Mesendoderm (in vitro differentiated cells): Measurements from ENCODE around the gene SLC8B1.

Source experiments
- DNase-seq: peaks from one replicate; pipeline ENCODE4 v3.0.0; 2013
- H2AK5ac ChIP-seq: 2 replicates; pipeline ENCODE4 v1.6.1; 2013; ENCODE audit warnings: low read length, inconsistent platforms
- H2BK120ac ChIP-seq: 2 replicates; pipeline ENCODE4 v1.6.1; 2013; ENCODE audit warnings: low read depth, mild to moderate bottlenecking, low read length, moderate library complexity, mixed read lengths
- H2BK15ac ChIP-seq: replicated peaks from 2 replicates; pipeline ENCODE4 v1.6.1; 2013; ENCODE audit warnings: low read depth, mild to moderate bottlenecking, moderate library complexity
- H2BK5ac ChIP-seq: 2 replicates; pipeline ENCODE4 v1.6.1; 2013; ENCODE audit warnings: low read length, inconsistent platforms
- H3K18ac ChIP-seq: 2 replicates; pipeline ENCODE4 v1.6.1; 2013; ENCODE audit warnings: mild to moderate bottlenecking, low read length, mixed read lengths
- H3K23ac ChIP-seq: one replicate; pipeline ENCODE4 v1.6.1; 2013; ENCODE audit warnings: low read length
- H3K27ac ChIP-seq: 2 replicates; pipeline ENCODE4 v1.5.1; 2013; ENCODE audit warnings: low read depth, mild to moderate bottlenecking, inconsistent platforms, low read length, moderate library complexity
- H3K27me3 ChIP-seq: 2 replicates; pipeline ENCODE4 v1.6.1; 2013; ENCODE audit warnings: low read length, control low read depth, mild to moderate bottlenecking, inconsistent platforms; ENCODE audit not compliant: insufficient read depth, poor library complexity
- H3K36me3 ChIP-seq: 2 replicates; pipeline ENCODE4 v1.6.1; 2013; ENCODE audit warnings: low read length, inconsistent platforms; ENCODE audit not compliant: control insufficient read depth, insufficient read depth
- H3K4ac ChIP-seq: one replicate; pipeline ENCODE4 v1.6.1; 2013; ENCODE audit warnings: low read depth, mild to moderate bottlenecking, low read length, moderate library complexity
- H3K4me1 ChIP-seq: 2 replicates; pipeline ENCODE4 v1.6.1; 2013; ENCODE audit warnings: low read depth, low read length, inconsistent platforms; ENCODE audit not compliant: control insufficient read depth
- H3K4me2 ChIP-seq: 2 replicates; pipeline ENCODE4 v1.6.1; 2013; ENCODE audit warnings: low read length
- H3K4me3 ChIP-seq: 2 replicates; pipeline ENCODE4 v1.5.1; 2013; ENCODE audit warnings: mild to moderate bottlenecking, low read length
- H3K56ac ChIP-seq: one replicate; pipeline ENCODE4 v1.6.1; 2013; ENCODE audit warnings: low read length
- H3K79me1 ChIP-seq: 2 replicates; pipeline ENCODE4 v1.6.1; 2013; ENCODE audit warnings: low read length, inconsistent platforms
- H3K79me2 ChIP-seq: 2 replicates; pipeline ENCODE4 v1.6.1; 2013; ENCODE audit warnings: mild to moderate bottlenecking, low read length; ENCODE audit not compliant: control insufficient read depth, insufficient read depth
- H3K9ac ChIP-seq: 2 replicates; pipeline ENCODE4 v1.6.1; 2013; ENCODE audit warnings: low read length, inconsistent platforms
- H4K5ac ChIP-seq: one replicate; pipeline ENCODE4 v1.6.1; 2013; ENCODE audit warnings: low read length
- H4K8ac ChIP-seq: one replicate; pipeline ENCODE4 v1.6.1; 2013; ENCODE audit warnings: low read depth, mild to moderate bottlenecking, control low read depth, low read length, moderate library complexity
- WGBS: extraction: QIAGEN DNeasy Blood & Tissue Kit; methylation state at CpG from one replicate; pipeline ENCODE4 v1.1.7; 2013; ENCODE audit warnings: low lambda C conversion rate, missing lambda C conversion rate; ENCODE audit not compliant: insufficient coverage; ENCODE audit errors: extremely low coverage; 5-methylcytosine and 5-hydroxymethylcytosine counted together

The SLC8B1 gene

GRCh38 chr12:113351089-113351488 lies 16.2 kb upstream of the SLC8B1 start:
- no peaks in the 10 kb centered on the region for H3K27me3 ChIP-seq
- no peak overlapping the region for H3K4ac ChIP-seq
- H2BK15ac ChIP-seq = no peak overlapping the region
- H2BK120ac ChIP-seq = no peak overlapping the region
- H3K23ac ChIP-seq = no peak overlapping the region
- H3K4me1 ChIP-seq = no peaks in the 10 kb centered on the region
- no peak overlapping the region for H3K9ac ChIP-seq
- H3K4me3 ChIP-seq = no peak overlapping the region
- no peak overlapping the region for H3K4me2 ChIP-seq
- H3K36me3 ChIP-seq = no peaks in the 10 kb centered on the region
- H4K8ac ChIP-seq = no peak overlapping the region
- H2AK5ac ChIP-seq = no peak overlapping the region
- H3K27ac ChIP-seq = no peak overlapping the region
- H3K79me1 ChIP-seq = no peaks in the 10 kb centered on the region
- H4K5ac ChIP-seq = no peak overlapping the region
- H2BK5ac ChIP-seq = no peak overlapping the region
- no peak for DNase-seq
- H3K79me2 ChIP-seq = no peaks in the 10 kb centered on the region
- H3K56ac ChIP-seq = no peak overlapping the region
- H3K18ac ChIP-seq = no peak overlapping the region

GRCh38 chr12:113348849-113349536 lies 14.1 kb upstream of the SLC8B1 start:
- no peak overlapping the region for H3K4ac ChIP-seq
- H3K9ac ChIP-seq = peak overlapping the region; percentile 6
- H3K23ac ChIP-seq = no peak overlapping the region
- H3K56ac ChIP-seq = peak overlapping the region; percentile 61
- H3K4me3 ChIP-seq = no peak overlapping the region
- H3K4me2 ChIP-seq = peak overlapping the region; percentile 3
- no peak overlapping the region for H2BK5ac ChIP-seq
- peak; percentile 75 for DNase-seq
- no peak overlapping the region for H2BK120ac ChIP-seq
- H3K79me2 ChIP-seq = no peaks in the 10 kb centered on the region
- no peaks in the 10 kb centered on the region for H3K79me1 ChIP-seq
- H4K5ac ChIP-seq = no peak overlapping the region
- no peak overlapping the region for H2AK5ac ChIP-seq
- H3K27ac ChIP-seq = no peak overlapping the region
- no peak overlapping the region for H4K8ac ChIP-seq
- no CpG with 5 or more reads among the region's 19 CpGs for WGBS
- no peaks in the 10 kb centered on the region for H3K36me3 ChIP-seq
- H3K4me1 ChIP-seq = no peaks in the 10 kb centered on the region
- no peak overlapping the region for H3K18ac ChIP-seq
- no peak overlapping the region for H2BK15ac ChIP-seq
- H3K27me3 ChIP-seq = no peaks in the 10 kb centered on the region

- Histone ChIP-seq H4K5ac (no peak overlapping the region), H3K4me3 (no peak overlapping the region), H3K4ac (no peak overlapping the region), H3K56ac (no peak overlapping the region), H2BK5ac (no peak overlapping the region), H3K79me1 (no peaks in the 10 kb centered on the region), H4K8ac (no peak overlapping the region), H2BK15ac (no peak overlapping the region), H3K36me3 (no peaks in the 10 kb centered on the region), H3K79me2 (no peaks in the 10 kb centered on the region), H3K18ac (no peak overlapping the region), H3K9ac (no peak overlapping the region), H3K4me1 (no peaks in the 10 kb centered on the region), H3K27me3 (no peaks in the 10 kb centered on the region), H3K4me2 (no peak overlapping the region), H2AK5ac (no peak overlapping the region), H3K27ac (no peak overlapping the region), H3K23ac (no peak overlapping the region), H2BK120ac (no peak overlapping the region)
- WGBS = no CpG with 5 or more reads among the region's 2 CpGs
- DNase-seq = no peak
These were observed 13.0 kb upstream of the SLC8B1 start for GRCh38 chr12:113347892-113348291.

DNA sequence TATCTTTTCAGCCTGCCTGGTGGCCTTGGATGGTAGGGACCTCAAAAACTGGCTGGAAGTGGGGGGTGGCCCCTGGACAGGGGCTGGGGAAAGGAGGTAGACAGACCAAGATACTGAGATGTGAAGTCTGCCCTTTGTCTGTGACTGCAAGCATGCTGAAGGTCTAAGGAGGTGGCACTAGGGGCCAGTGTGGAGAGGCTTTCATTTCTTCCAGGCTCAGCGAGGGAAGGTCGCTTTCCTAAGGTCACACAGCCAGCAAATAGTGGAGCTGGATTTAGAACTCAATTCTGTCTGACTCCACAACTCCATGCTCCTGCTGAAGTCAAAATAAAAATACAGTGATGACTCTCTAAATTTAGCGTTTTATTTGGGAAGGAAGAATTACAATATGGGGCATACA lies 12.2 kb upstream of the SLC8B1 start:
- Histone ChIP-seq H3K4me3 (no peak overlapping the region), H2BK5ac (no peak overlapping the region), H4K5ac (no peak overlapping the region), H2AK5ac (no peak overlapping the region), H3K4me1 (no peaks in the 10 kb centered on the region), H3K79me1 (no peaks in the 10 kb centered on the region), H2BK15ac (no peak overlapping the region), H3K4me2 (no peak overlapping the region), H3K56ac (no peak overlapping the region), H4K8ac (no peak overlapping the region), H3K9ac (no peak overlapping the region), H3K4ac (no peak overlapping the region), H3K27me3 (no peaks in the 10 kb centered on the region), H3K36me3 (no peaks in the 10 kb centered on the region), H3K27ac (no peak overlapping the region), H3K79me2 (no peaks in the 10 kb centered on the region), H3K18ac (no peak overlapping the region), H2BK120ac (no peak overlapping the region), H3K23ac (no peak overlapping the region)
- DNase-seq = peak; percentile 32
- WGBS = no CpG with 5 or more reads among the region's 3 CpGs

GRCh38 chr12:113346353-113346752 lies 11.4 kb upstream of the SLC8B1 start:
- peak overlapping the region; percentile 42 for H3K56ac ChIP-seq
- no peak overlapping the region for H4K5ac ChIP-seq
- H3K4me3 ChIP-seq = no peak overlapping the region
- H2AK5ac ChIP-seq = no peak overlapping the region
- no peak overlapping the region for H2BK15ac ChIP-seq
- H3K9ac ChIP-seq = no peak overlapping the region
- no peaks in the 10 kb centered on the region for H3K79me1 ChIP-seq
- H3K27ac ChIP-seq = no peak overlapping the region
- H3K23ac ChIP-seq = no peak overlapping the region
- DNase-seq = no peak
- H2BK5ac ChIP-seq = no peak overlapping the region
- no peak overlapping the region for H3K18ac ChIP-seq
- H3K79me2 ChIP-seq = no peaks in the 10 kb centered on the region
- WGBS = no CpG with 5 or more reads among the region's 5 CpGs
- H3K27me3 ChIP-seq = no peaks in the 10 kb centered on the region
- no peak overlapping the region for H4K8ac ChIP-seq
- H3K4ac ChIP-seq = no peak overlapping the region
- no peaks in the 10 kb centered on the region for H3K36me3 ChIP-seq
- H2BK120ac ChIP-seq = no peak overlapping the region
- no peaks in the 10 kb centered on the region for H3K4me1 ChIP-seq
- no peak overlapping the region for H3K4me2 ChIP-seq

DNA sequence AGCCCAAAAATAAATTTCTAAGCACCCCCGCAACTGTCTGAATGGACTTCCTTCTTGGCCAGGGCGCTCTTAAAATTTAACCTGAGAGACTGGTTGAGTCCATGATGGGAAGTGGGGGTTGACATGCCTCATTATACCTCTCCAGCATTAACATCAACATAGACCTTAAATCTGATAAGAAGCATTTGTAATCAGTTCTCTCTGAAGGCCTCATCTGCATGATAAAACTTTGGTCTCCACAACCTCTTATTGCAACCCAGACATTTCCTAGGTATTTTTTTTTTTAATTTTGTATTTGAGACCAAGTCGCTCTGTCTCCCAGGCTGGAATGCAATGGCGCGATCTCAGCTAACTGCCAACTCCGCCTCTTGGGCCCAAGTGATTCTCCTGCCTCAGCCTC lies 10.4 kb upstream of the SLC8B1 start:
- Histone ChIP-seq H2BK15ac (no peak overlapping the region), H2AK5ac (no peak overlapping the region), H4K8ac (no peak overlapping the region), H3K23ac (no peak overlapping the region), H3K79me2 (no peaks in the 10 kb centered on the region), H3K4me3 (no peak overlapping the region), H3K27ac (no peak overlapping the region), H3K79me1 (no peaks in the 10 kb centered on the region), H2BK120ac (no peak overlapping the region), H3K4ac (no peak overlapping the region), H2BK5ac (no peak overlapping the region), H4K5ac (no peak overlapping the region), H3K27me3 (no peaks in the 10 kb centered on the region), H3K56ac (no peak overlapping the region), H3K18ac (no peak overlapping the region), H3K9ac (no peak overlapping the region), H3K4me1 (no peaks in the 10 kb centered on the region), H3K4me2 (no peak overlapping the region), H3K36me3 (no peaks in the 10 kb centered on the region)
- DNase-seq = no peak
- WGBS = no CpG with 5 or more reads among the region's 6 CpGs
